Ecto neural progenitor cell (in vitro differentiated cells): Measurements from ENCODE around the gene HAND2.
A peak's percentile ranks its signal among the peaks of the same experiment; 100 is the strongest.

ENCODE experiments used
- DNase-seq: peaks from one replicate; pipeline ENCODE4 v3.0.0-alpha.2; 2018; ENCODE audit warnings: low spot score

HAND2 gene

DNA sequence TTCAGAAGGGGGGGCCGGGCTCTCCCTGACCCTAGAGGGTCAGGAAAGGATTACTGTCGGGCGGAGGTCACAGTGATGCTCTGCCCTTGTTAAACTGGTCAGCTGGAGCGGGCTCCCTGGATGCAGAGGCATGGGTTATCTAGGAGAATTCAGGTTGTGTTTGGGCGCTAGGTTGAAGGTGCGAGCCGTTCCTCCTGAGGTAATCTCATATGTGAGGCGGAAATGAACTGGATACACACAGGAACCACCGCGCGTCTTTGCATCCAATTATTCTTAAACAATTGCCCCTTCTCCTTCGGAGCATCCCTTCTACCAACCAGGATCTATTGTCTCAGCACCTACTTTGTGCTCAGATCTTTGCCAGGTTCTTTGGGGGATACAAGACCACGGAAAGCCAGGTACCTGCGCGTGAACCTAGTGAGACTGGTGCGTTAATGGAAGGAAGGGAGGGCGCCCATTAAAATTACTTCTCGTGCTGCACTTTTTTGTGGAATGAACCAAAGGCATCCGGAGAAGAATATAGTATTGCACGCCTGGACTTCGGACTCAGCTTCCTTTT, 28.4 kb downstream of the HAND2 start:
- peak; percentile 42 for DNase-seq

DNA sequence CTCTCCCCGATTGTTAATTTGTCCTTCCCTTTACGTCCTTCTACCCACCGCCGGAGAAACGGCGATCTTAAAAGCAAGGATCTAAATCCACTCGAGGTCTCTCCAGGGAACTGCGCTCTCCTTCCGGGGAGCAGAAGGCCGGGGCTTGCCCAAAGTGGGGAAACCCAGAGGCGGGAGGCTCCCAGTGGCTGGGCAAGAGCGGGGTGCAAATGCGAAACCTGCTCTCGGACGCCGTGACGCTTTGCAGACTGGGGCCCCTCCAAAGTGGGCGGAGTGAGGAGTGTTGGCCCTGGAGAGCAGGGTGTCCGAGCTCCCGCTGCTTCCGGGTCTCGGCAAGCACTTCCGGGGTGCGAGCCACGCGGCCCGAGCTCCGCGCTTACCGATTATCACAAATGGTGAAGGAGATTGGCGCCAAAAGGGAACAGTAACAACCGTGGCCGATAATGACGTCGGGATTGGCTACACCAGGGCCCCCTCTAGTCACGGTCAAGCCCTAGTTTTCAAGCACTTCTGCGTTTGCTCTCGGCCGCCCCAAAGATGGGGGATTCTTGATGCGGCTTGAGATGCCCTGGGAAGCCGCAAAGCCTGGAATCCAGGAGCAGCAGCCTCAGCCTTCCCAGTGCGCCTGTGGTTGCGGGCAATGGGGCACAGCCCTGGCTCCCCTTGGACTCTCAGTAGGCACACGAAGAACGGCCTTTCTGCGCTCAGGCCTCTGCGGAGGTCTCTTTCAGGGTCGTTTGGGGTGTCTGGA, 29.0 kb downstream of the HAND2 start:
- peak; percentile 44 for DNase-seq

DNA sequence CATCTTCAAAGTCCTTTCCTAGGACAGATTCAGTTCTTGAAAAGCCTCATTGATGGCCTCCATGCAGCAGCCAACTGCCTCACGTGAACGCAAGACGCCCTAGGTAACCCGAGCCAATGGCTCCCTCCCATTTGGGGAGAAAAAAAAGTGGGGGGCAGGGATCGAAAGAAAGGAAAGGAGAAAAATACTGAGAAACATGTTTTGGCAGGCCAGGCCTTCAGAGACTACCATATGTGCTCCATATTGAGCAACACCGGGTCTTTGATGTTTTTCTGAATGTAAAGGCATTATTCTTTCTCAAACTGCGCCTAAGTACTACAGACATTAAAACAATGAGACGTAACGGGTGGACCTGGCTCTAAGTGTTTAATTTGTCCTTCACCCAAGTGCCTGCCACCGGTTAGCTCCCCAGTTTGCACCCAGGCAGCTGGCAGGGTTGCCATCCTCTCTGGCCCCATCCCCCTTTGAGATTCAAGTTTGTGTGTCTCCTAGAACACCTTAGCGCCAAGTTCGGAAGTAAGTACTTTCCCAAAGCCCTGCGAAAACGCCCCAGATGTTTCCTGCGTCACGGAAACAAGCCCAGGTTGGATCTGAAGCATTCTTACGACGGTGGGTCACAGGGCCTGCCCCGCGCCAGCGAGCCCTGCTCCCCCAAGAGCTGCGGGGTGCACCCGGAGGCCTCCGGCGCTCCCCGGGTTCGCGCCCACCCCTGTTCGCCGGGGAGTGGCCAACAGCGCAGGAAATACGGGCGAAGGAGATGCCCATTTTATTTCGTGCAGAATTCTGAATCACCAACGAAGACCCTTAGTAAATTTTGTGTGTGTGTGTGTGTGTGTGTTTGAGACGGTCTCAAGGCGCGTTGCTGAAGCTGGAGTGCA, 30.1 kb downstream of the HAND2 start:
- no peak for DNase-seq

DNA sequence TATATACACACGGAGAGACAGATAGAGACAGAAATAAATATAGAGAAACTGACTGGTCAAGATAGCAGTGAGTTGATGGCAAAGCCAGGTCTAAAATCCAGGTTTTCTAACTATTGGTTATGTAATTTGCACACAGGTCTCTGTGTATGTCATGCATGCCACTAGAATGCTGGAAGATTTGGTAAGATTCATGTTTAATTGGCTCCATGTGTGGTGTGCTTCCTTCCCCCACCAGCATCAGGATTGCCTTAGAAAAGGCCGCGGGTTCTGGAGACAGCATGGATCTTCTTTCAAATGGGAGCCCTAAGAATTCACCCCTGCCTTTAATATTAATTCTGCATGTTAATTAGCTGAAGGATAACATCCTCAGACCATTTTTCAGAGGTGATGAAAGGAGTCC, 31.3 kb downstream of the HAND2 start:
- DNase-seq = no peak

DNA sequence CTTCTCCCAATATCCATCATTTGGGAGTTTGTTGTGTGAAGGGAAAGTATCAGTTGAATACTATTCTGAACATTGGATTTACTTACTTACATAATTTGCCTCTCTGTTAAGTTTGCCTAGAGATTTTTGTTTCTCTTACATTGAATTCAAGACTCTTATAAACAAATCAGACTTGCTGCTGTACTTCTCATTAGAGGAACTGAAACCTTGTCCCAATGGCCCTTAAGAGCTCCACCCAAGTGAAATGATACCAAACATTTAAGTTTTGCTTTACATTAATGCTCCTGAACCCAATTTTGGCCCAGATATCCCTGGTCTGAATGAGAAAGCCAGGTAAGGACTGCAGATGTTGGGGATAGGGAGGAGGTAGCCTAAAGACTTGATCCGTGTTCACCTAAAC, 32.0 kb downstream of the HAND2 start:
- DNase-seq = no peak

DNA sequence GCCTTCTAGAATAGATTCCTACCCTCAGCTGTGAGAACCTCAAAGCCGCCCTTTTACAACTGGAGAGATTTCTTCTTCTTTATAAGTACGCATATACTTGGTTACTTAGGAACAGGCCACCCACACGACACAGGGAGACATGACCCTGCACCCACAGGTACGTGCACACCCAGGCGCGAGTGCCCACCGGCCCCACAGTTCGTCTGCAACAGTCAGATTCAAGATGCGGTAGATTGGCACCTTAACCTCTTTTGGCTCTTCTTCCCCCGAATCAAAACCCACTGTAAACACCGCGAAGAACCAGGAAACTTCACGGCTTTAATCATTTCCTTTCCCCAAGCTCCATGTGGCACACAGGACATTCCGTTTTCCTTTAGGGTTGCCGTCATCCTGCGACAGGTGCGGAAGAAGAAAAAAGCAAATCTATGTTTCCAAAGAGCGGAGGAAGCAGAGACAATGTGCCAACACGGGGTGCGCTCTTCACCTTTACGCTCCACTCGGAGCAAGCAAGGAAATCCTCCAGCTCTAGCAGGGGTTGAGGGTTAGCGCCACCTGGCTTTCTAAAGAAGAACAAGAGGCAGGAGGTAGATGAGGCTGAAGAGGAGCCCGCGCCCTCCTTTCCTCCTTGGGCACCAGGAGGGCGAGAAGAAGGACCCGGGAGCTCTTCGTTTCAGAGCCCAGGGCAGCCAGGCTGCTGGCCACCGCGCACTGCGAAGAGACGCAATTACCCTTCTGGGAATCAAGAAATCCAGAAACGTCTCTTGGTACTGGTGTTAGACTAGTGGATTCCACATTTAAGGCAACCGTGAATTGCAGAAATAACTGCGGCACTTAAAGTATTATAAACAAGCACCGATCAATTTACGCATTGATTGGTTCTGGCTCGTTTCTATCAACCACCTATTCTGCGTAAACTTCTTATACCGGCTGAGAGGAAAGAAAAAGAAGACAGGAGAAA, 35.7 kb downstream of the HAND2 start:
- peak; percentile 73 for DNase-seq

DNA sequence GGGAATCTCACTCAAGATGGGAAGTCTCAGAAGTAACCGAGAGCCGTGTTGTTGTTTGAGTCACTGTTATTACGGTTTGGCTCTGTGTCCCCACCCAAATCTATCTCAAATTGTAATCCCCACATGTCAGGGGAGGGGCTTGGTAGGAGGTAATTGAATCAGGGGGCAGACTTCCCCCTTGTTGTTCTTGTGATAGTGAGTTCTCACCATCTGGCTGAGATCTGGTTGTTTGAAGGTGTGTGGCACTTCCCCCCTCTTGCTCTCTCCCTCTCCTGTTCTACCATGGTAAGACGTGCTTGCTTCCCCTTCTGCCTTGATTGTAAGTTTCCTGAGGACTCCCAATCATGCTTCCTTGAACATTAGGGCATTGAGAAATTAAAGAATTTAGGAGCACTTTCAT, 37.0 kb downstream of the HAND2 start:
- DNase-seq = no peak

DNA sequence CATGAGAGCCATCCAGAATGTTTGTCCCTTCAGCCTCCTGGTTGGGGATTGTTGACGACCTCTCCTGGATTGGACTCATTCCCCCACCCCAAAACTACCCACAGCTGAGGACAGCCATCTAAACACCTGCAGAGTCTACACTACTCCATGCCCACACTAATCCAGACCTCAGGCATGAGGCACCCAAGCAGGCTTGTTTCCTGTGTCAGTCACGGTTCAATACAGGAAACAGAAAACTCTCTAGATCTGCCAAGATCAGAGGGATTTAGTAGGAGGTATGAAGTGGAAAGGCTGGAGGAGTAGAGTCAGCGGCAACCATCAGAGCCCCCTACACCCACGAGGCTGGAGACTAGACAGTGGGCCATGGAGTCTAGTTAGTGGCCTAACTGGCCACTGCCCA, 37.7 kb downstream of the HAND2 start:
- DNase-seq = peak; percentile 12

DNA sequence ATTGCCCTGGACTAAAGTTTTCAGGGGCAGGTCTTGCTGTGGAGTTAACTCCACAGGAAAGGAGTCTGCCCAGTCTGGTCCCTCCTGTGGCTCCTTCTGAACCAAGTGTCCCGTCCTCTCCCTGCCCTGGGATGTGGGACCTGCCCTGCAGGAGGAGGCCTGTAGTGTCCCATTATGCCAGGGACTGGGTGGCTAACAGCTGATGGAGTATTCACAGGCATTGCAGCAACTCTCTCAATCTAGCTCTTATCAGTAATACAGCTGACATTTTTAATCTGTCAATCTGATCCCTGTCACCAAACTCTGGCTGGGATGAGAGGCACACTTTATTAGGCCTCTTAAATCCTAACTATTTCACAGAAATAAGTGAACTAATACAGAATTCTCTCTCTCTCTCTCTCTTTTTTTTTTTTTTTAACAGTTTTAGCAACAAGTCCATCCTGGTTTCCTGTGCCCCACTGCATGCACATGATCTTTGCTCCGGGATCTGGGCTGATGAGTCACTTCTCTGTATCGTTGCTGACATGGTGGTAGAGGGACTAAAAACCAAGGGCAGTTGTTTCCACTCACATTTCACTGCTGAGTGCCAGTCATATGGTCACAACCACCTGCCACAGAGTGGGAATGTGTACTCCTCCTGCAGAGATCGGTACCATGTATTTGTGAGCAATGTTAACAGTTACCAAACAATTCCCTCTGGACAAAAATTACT, 39.1 kb downstream of the HAND2 start:
- peak; percentile 36 for DNase-seq

DNA sequence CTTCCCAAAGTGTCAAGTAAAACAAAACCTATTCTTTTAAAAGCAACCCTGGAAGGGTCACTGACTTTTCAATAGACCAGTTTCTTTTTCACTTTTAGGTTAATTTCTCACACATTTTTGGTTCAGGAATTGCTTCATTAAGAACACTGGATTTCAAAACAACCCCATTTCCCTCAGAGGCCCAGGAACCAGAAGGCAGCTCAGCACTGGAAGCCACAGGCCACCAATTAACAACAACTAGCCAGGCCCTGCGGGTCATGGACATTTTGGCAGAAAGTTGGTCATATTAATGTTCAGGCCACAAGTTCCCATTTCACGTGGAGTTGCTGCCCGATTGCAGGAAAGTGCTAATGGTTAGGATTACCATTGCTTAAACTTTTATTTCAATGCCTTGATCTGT, 39.8 kb downstream of the HAND2 start:
- DNase-seq = peak; percentile 16

DNA sequence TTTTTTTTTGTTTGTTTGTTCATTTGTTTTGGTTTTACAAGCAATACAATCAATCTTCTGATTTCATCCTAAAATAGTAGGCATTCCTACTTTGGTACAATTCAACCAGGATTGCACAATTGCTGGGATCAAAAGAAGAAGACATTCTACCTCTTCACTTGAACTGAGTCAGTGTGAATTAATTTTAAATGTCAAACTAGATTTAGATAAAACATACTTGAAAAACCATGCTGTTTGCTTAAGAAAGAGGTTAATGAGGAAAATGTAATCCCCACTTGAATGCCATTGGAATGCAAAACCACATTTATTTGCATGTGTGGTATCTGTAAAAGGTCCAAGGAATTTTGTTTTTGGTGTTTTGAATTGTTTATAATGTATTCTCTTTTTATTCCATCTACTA, 40.5 kb downstream of the HAND2 start:
- DNase-seq = no peak

DNA sequence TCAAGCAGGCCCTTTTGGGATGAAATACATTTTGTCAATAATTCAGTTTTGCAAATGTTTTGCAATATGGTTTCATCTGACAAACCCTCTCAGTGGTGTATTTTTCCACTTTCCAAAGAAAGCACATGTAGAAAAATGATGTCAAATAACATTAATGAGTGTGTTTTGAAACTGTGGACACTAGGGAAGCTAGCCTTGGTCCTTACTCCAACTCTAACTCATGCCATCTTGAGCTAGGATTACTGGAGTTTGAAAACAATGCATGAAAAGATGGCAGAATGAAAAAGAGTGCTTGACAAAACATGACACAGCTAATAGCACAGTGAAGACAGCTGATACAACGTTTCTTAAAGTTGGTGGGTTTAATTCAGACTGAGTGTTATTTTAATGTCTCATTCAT, 41.4 kb downstream of the HAND2 start:
- no peak for DNase-seq

DNA sequence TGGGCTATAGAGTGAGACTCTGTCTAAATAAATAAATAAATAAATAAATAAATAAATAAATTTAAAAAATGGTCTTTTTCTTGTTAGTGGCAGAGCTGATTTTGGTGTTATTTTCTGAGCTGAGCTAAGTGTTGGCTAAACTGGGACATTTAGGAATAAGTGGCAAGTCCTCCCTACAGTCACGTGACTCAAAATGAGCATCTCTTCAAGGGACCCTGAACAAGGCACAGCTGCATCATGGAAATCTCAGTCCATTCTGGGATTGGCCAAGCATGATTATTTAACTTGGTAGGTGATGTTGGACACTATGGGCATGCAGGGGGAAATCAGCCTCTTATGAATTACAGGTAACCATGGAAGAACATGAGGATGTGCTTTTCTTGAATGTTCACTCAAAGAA, 42.0 kb downstream of the HAND2 start:
- DNase-seq = no peak

DNA sequence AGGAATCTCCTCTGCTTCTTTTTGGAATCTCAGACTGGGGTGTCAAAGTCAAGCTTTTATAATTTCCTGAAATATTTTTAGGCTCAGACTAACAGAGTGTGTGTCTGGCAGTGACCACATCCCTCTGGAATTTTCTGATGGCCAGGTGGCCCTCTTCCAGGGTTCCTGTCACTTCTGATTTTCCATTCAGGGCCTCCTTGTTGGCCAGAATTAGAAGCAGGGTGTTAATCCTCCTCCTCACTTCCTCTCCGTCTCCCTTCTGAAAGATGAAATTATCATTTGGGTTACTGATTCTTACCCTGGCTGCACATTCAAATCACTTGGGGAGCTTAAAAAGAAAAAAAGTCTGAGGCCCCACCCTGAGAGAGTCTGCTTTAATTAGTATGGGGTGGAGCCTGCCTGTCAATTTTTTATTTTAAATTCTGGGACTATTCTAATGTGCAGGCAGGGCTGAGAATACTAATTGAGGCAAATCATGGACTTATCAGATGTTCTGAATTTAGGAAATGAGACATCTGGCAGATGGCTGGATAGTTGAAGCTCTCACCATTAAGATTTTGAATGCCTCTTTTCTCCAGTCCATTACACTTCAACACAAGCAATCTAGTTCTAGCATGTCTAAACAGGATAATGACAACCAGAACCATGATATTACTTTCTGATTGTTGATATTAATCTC, 43.2 kb downstream of the HAND2 start:
- no peak for DNase-seq

DNA sequence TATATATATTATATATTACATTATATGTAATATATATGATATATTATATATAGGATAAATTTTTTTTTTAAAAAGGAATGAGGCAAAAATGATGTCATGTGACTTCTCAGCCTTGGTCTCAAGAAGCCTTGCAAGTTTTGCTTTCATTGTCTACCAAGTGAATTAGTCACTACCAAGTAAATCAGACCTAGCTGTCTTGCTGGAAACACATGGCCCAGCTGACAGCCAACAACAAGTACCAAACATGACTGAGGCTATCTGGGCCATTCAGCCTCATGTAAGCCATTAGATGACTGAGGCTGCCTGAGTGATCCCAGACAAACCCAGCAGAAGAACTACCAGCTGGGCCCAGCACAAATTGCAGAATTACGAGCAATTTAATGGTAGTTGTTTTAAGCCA, 44.9 kb downstream of the HAND2 start:
- no peak for DNase-seq

DNA sequence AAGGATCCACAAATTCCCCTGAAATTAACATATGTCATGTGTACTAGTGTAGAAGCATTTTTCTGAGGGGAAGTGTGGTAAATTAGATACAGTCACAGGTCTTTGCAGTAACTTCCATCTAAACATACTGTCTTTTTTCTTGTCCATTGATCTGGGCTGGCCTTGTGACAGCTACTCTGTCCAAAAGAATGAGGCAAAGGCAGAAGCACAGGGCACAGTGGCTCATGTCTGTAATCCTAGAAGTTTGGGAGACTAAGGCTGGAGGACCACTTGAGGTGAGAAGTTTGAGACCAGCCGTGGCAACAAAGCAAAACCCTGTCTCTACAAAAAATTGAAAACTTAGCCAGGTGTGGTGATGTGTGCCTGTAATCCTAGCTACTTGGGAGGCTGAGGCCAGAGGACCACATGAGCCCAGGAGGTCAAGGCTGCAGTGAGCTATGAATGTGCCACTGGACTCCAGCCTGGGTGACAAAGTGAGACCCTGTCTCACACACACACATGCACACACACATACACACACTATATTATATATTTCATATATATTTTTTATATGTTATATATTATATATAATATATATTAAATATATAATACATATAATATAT, 47.6 kb downstream of the HAND2 start:
- no peak for DNase-seq

DNA sequence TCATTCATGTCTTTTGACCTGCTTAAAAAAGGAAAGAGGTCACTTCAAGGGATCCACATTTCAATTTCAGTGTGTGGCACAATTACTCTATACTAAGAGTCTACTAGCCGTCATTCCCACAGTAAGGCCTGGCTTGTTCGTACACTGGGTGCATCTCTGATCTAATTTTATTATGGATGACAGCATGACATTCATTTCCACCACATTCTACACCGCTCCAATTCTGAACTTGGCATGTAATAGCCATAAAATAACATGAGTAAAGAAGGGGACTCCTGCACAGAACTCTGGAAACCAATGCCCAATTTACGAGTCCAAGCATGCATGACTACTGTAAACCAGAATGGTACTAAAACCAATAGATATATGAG, 51.1 kb downstream of the HAND2 start:
- DNase-seq = no peak

DNA sequence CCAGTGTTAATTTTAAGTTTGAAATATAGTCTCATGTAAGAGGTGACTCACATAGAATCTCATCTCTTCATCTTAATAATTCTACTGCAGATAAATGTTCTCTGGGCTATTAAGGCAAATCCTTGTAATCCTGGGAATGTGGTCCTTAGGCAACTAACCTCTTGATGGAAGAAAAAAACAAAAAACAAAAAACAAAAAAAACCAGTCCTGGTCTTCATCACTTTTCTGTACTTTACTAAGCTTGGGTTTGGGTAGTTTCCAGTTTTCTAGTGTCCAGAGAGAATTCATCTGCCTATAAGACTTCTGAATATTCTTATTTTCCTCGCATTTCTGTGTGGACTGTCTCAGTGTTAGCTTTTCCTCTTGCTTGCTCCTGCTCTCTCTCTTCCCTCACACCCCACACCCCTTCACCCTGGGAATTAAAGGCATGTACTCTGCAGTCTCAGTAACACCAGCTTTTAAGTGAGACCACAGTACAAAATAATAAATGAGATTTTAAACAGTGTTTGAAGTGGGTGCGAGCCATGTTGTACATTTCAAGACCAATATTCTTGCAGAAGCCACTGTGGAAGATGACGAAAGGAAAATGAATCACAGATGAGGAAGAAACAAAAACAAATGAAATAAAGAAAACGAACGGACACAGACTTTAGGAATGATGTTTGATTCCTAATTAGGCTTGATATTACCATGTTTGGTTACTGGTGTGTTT, 51.7 kb downstream of the HAND2 start:
- no peak for DNase-seq

DNA sequence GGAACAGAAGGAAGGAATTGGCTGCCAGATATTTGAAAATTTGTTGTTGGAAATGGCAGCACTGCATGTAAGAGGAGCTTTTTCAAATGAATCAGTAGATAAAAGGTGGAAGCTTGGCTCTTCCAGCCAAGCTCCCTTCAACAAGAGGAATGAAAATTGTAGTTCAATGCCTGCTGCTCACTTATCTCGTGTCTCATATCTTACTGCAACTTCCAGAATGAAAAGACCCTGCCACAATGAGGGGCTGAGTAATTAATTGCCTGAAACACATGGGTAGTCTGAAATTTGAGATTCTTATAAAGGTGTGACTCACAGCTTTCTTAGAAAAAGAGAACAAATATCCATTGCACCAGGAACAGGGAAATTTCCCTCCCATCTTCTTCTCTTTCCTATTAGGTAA, 53.0 kb downstream of the HAND2 start:
- no peak for DNase-seq
